PC-9 (cell line): ENCODE results near the gene PSMC2. TPM values are rescaled to one million over a fixed set of nuclear protein-coding genes. Genes with fewer than 3 reads are reported as not detected.

Experiments
- BruUV-seq: library from RNA; stranded (reverse); fragments of 400-500 nt; replicated peaks from 2 replicates; lab custom pipeline; 2021; lab: Mats Ljungman, UMichigan
- CTCF ChIA-PET: fragments of 300-600 bp; sonication (Branson Sonifier 250); formaldehyde crosslinking; loops from one replicate; lab custom pipeline; 2022; ENCODE audit warnings: antibody characterized with exemption; lab: Charles Lee
- POLR2A ChIA-PET: fragments of 300-600 bp; sonication (Branson Sonifier 250); formaldehyde crosslinking; loops from one replicate; lab custom pipeline; 2022; ENCODE audit warnings: antibody characterized with exemption; ENCODE audit not compliant: unreplicated experiment; lab: Charles Lee
- DNase-seq, 2 experiments: peaks; one replicate each; pipeline versions ENCODE4 v3.0.0 to v3.0.0-alpha.2; 2015 to 2022; ENCODE audit warnings: mixed read lengths in 1 of 2
- H2AFZ ChIP-seq: fragments of 200-600 bp; sonication (generic); 2 replicates; pipeline ENCODE4 v1.8.1; 2017; ENCODE audit warnings: antibody characterized with exemption
- H3F3A ChIP-seq: fragments of 200-600 bp; sonication (generic); 2 replicates; pipeline ENCODE4 v1.8.1; 2017; ENCODE audit warnings: antibody characterized with exemption, mild to moderate bottlenecking, low read depth; ENCODE audit not compliant: insufficient read depth
- H3K27ac ChIP-seq: fragments of 200-600 bp; sonication (generic); 2 replicates; pipeline ENCODE4 v1.6.1; 2016; ENCODE audit warnings: mixed run types
- H3K27me3 ChIP-seq: fragments of 200-600 bp; sonication (generic); 2 replicates; pipeline ENCODE4 v1.6.1; 2016; ENCODE audit warnings: low read depth, mixed run types; ENCODE audit not compliant: insufficient read depth
- H3K36me3 ChIP-seq: fragments of 200-600 bp; sonication (generic); 2 replicates; pipeline ENCODE4 v1.6.1; 2016; ENCODE audit warnings: low read depth, mixed run types
- H3K4me1 ChIP-seq: fragments of 200-600 bp; sonication (generic); replicated peaks from 2 replicates; pipeline ENCODE4 v1.6.1; 2016; ENCODE audit warnings: mixed run types; ENCODE audit not compliant: insufficient read depth
- H3K4me2 ChIP-seq: fragments of 200-600 bp; sonication (generic); 2 replicates; pipeline ENCODE4 v1.6.1; 2017; ENCODE audit warnings: mixed run types
- H3K4me3 ChIP-seq: fragments of 200-600 bp; sonication (generic); 2 replicates; pipeline ENCODE4 v1.6.1; 2016; ENCODE audit warnings: mixed run types
- H3K79me2 ChIP-seq: fragments of 200-600 bp; sonication (generic); 2 replicates; pipeline ENCODE4 v1.6.1; 2017; ENCODE audit warnings: low read depth, mixed run types
- H3K9me2 ChIP-seq: fragments of 200-600 bp; sonication (generic); 2 replicates; pipeline ENCODE4 v1.8.1; 2017; ENCODE audit warnings: mild to moderate bottlenecking; ENCODE audit not compliant: insufficient read depth
- H3K9me3 ChIP-seq: fragments of 200-600 bp; sonication (generic); 2 replicates; pipeline ENCODE4 v1.8.1; 2016; ENCODE audit warnings: low read depth; ENCODE audit not compliant: insufficient read depth
- H4K20me1 ChIP-seq: fragments of 200-600 bp; sonication (generic); 2 replicates; pipeline ENCODE4 v1.8.1; 2017; ENCODE audit not compliant: insufficient read depth
- EZH2 ChIP-seq: fragments of 200-600 bp; sonication (generic); IDR thresholded peaks from 2 replicates; pipeline ENCODE4 v1.8.0; 2017; ENCODE audit warnings: antibody characterized with exemption, low read depth
- intact Hi-C: fragments of 100-400 bp; cut with micrococcal nuclease; formaldehyde crosslinking; loops from one replicate; pipeline ENCODE4 v1.10.0; 2022; ENCODE audit not compliant: unreplicated experiment
- total RNA-seq: library from RNA; stranded (reverse); gene quantifications from 2 replicates; pipeline ENCODE4 v1.2.3, GENCODE V29; 2021
- TF ChIP-seq, protein P1 (sequence below): fragments of 200-600 bp; sonication (generic); conservative IDR thresholded peaks from 2 replicates; pipeline ENCODE4 v1.6.1; 2017; ENCODE audit warnings: mixed run types, antibody characterized with exemption, mild to moderate bottlenecking, moderate library complexity

Gene PSMC2
- total RNA-seq, 1 experiment from 2014 or later: 196 TPM

- TF ChIP-seq EZH2: no peak
- TF ChIP-seq, protein P1, sequence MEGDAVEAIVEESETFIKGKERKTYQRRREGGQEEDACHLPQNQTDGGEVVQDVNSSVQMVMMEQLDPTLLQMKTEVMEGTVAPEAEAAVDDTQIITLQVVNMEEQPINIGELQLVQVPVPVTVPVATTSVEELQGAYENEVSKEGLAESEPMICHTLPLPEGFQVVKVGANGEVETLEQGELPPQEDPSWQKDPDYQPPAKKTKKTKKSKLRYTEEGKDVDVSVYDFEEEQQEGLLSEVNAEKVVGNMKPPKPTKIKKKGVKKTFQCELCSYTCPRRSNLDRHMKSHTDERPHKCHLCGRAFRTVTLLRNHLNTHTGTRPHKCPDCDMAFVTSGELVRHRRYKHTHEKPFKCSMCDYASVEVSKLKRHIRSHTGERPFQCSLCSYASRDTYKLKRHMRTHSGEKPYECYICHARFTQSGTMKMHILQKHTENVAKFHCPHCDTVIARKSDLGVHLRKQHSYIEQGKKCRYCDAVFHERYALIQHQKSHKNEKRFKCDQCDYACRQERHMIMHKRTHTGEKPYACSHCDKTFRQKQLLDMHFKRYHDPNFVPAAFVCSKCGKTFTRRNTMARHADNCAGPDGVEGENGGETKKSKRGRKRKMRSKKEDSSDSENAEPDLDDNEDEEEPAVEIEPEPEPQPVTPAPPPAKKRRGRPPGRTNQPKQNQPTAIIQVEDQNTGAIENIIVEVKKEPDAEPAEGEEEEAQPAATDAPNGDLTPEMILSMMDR: no peak
- DNase-seq: no peak
- Histone ChIP-seq H3K4me3 (no peak overlapping the region), H2AFZ (no peak overlapping the region), H3K27me3 (no peaks in the 10 kb centered on the region), H3K4me1 (peaks cover 16% of the 10 kb centered on the region), H3F3A (peaks cover 18% of the 10 kb centered on the region), H3K27ac (no peak overlapping the region), H3K4me2 (no peak overlapping the region), H3K9me2 (no peaks in the 10 kb centered on the region), H3K36me3 (peaks cover 48% of the 10 kb centered on the region), H3K9me3 (no peaks in the 10 kb centered on the region), H4K20me1 (peaks cover 5% of the 10 kb centered on the region; the same call in 1 of the 2 replicates), H3K79me2 (peaks cover 21% of the 10 kb centered on the region)
- CTCF ChIA-PET: no interaction called here
- intact Hi-C loops: no loop called here
- BruUV-seq: no TSS peak
- POLR2A ChIA-PET: no interaction called here
These were observed 46.0 kb upstream of the PSMC2 start for GRCh38 chr7:103301441-103301840.

- Histone ChIP-seq H3K27me3 (no peaks in the 10 kb centered on the region), H3K9me2 (no peaks in the 10 kb centered on the region), H3K27ac (no peak overlapping the region; the same call in 1 of the 2 replicates), H3F3A (peaks cover 60% of the 10 kb centered on the region), H3K4me1 (no peaks in the 10 kb centered on the region), H3K4me2 (no peak overlapping the region), H4K20me1 (peaks cover 10% of the 10 kb centered on the region; the same call in 1 of the 2 replicates), H3K9me3 (no peaks in the 10 kb centered on the region), H3K36me3 (peaks cover 76% of the 10 kb centered on the region), H3K79me2 (no peaks in the 10 kb centered on the region), H2AFZ (no peak overlapping the region), H3K4me3 (no peak overlapping the region)
- CTCF ChIA-PET: no interaction called here
- TF ChIP-seq EZH2: no peak
- TF ChIP-seq, protein P1: no peak
- no peak for DNase-seq
- intact Hi-C loops: no loop called here
- no TSS peak for BruUV-seq
- POLR2A ChIA-PET: no interaction called here
These were observed 39.8 kb upstream of the PSMC2 start for GRCh38 chr7:103307503-103308231.

DNA sequence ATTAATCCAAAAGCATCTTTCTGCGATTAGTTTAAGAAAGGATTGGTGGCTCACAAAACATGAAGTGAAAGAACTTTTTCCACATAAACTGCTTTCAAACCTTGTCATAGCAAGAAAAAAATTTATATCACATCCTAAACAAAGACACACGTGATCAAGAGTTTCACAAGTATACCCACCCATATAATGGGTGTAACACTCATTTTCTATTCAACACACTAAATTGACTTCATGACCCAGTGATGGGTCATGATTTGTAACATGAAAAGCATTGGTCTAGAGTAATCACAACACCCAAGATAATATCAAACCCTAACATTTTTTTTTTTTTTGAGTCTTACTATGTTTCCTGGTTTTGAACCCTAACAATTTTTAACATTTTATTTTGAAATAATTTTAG is 32.6 kb upstream of the PSMC2 start:
- Histone ChIP-seq H3K27ac (no peak overlapping the region), H2AFZ (no peak overlapping the region), H3K4me2 (no peak overlapping the region), H4K20me1 (peaks cover 10% of the 10 kb centered on the region; the same call in 1 of the 2 replicates), H3K9me2 (no peaks in the 10 kb centered on the region), H3K79me2 (no peaks in the 10 kb centered on the region), H3K9me3 (no peaks in the 10 kb centered on the region), H3K4me1 (no peaks in the 10 kb centered on the region), H3F3A (peaks cover 47% of the 10 kb centered on the region), H3K27me3 (no peaks in the 10 kb centered on the region), H3K36me3 (peaks cover 75% of the 10 kb centered on the region), H3K4me3 (no peak overlapping the region)
- no TSS peak for BruUV-seq
- intact Hi-C loops: loop anchor here (5.0 kb wide), 1 partner anchor 47 kb away; no protein-coding TSS in a partner anchor
- ChIA-PET CTCF (no interaction called here), POLR2A (no interaction called here)
- TF ChIP-seq EZH2: no peak
- TF ChIP-seq, protein P1: no peak
- no peak for DNase-seq
